ENCODE data around the gene HTRA3. TPM values are rescaled to one million over a fixed set of nuclear protein-coding genes. Genes with fewer than 3 reads are reported as not detected.

HTRA3 gene
- total and polyA plus RNA-seq, 7 experiments from 2014 or later, result not detected

GRCh38 chr4:8287343-8288280, 18.1 kb downstream of the HTRA3 start:
- Mint-ChIP-seq H3K9me3 (no peaks in the 10 kb centered on the region), H3K4me3 (no peak overlapping the region), H3K36me3 (no peaks in the 10 kb centered on the region), H3K27me3 (no peaks in the 10 kb centered on the region), H3K4me1 (peaks cover 0 to 4% (median 0%) of the 10 kb centered on the region in 7 donors), H3K27ac (no peak overlapping the region)
- Histone ChIP-seq H3K36me3 (ENCODE audit: control insufficient read depth in 2 of 3, insufficient read depth in 3 of 3, low read length in 3 of 3) (no peaks in the 10 kb centered on the region), H3K4me3 (ENCODE audit: low read length) (no peak overlapping the region), H3K9me3 (ENCODE audit: control insufficient read depth in 2 of 3, low read length in 3 of 3) (no peaks in the 10 kb centered on the region), H3K27ac (ENCODE audit: low read depth, low read length) (no peak overlapping the region), H3K27me3 (ENCODE audit: control insufficient read depth in 2 of 2, insufficient read depth in 2 of 2, low read length in 2 of 2) (no peaks in the 10 kb centered on the region), H3K4me1 (ENCODE audit: control insufficient read depth in 2 of 2, insufficient read depth in 2 of 2, low read length in 2 of 2) (no peaks in the 10 kb centered on the region)
- no peak for DNase-seq
- intact Hi-C loops (cut with micrococcal nuclease), result no loop called here
- ChIA-PET POLR2A (no interaction called here), CTCF (no interaction called here)
- no peak for ATAC-seq

GRCh38 chr4:8289151-8289750, 19.7 kb downstream of the HTRA3 start:
- no peaks in the 10 kb centered on the region for H3K9me3 Mint-ChIP-seq
- no peaks in the 10 kb centered on the region for H3K27me3 Mint-ChIP-seq
- no peaks in the 10 kb centered on the region for H3K4me1 Mint-ChIP-seq
- no peak for DNase-seq
- no peak overlapping the region for H3K4me3 Mint-ChIP-seq
- no peak for ATAC-seq
- Histone ChIP-seq H3K36me3 (ENCODE audit: control insufficient read depth in 2 of 3, insufficient read depth in 3 of 3, low read length in 3 of 3) (no peaks in the 10 kb centered on the region), H3K27me3 (ENCODE audit: control insufficient read depth in 2 of 2, insufficient read depth in 2 of 2, low read length in 2 of 2) (no peaks in the 10 kb centered on the region), H3K4me1 (ENCODE audit: control insufficient read depth in 2 of 2, insufficient read depth in 2 of 2, low read length in 2 of 2) (no peaks in the 10 kb centered on the region), H3K9me3 (ENCODE audit: control insufficient read depth in 2 of 3, low read length in 3 of 3) (no peaks in the 10 kb centered on the region), H3K4me3 (ENCODE audit: low read length) (no peak overlapping the region), H3K27ac (ENCODE audit: low read depth, low read length) (no peak overlapping the region)
- ChIA-PET CTCF (no interaction called here), POLR2A (no interaction called here)
- H3K27ac Mint-ChIP-seq, result no peak overlapping the region
- no peaks in the 10 kb centered on the region for H3K36me3 Mint-ChIP-seq
- intact Hi-C loops (cut with micrococcal nuclease), result no loop called here

- DNase-seq (no peak), ATAC-seq (no peak)
- Mint-ChIP-seq H3K36me3 (no peaks in the 10 kb centered on the region), H3K9me3 (peaks cover 0 to 6% (median 0%) of the 10 kb centered on the region in 11 donors), H3K4me3 (no peak overlapping the region), H3K27ac (no peak overlapping the region), H3K27me3 (no peaks in the 10 kb centered on the region), H3K4me1 (peaks cover 0 to 2% (median 0%) of the 10 kb centered on the region in 7 donors)
- intact Hi-C loops (cut with micrococcal nuclease), result no loop called here
- Histone ChIP-seq H3K36me3 (ENCODE audit: control insufficient read depth in 2 of 3, insufficient read depth in 3 of 3, low read length in 3 of 3) (no peaks in the 10 kb centered on the region), H3K9me3 (ENCODE audit: control insufficient read depth in 2 of 3, low read length in 3 of 3) (no peaks in the 10 kb centered on the region), H3K4me1 (ENCODE audit: control insufficient read depth in 2 of 2, insufficient read depth in 2 of 2, low read length in 2 of 2) (no peaks in the 10 kb centered on the region), H3K27me3 (ENCODE audit: control insufficient read depth in 2 of 2, insufficient read depth in 2 of 2, low read length in 2 of 2) (no peaks in the 10 kb centered on the region), H3K27ac (ENCODE audit: low read depth, low read length) (no peak overlapping the region), H3K4me3 (ENCODE audit: low read length) (no peak overlapping the region)
- POLR2A ChIA-PET, result no interaction called here
- CTCF ChIA-PET, result no interaction called here
Observed at GRCh38 chr4:8289956-8290700, 20.6 kb downstream of the HTRA3 start.

GRCh38 chr4:8290701-8290970, 21.1 kb downstream of the HTRA3 start:
- DNase-seq, result no peak
- no peaks in the 10 kb centered on the region for H3K36me3 ChIP-seq (ENCODE audit: control insufficient read depth in 2 of 3, insufficient read depth in 3 of 3, low read length in 3 of 3)
- ChIA-PET CTCF (no interaction called here), POLR2A (no interaction called here)
- Mint-ChIP-seq H3K27ac (no peak overlapping the region), H3K4me1 (peaks cover 0 to 2% (median 0%) of the 10 kb centered on the region in 7 donors), H3K9me3 (peaks cover 0 to 6% (median 0%) of the 10 kb centered on the region in 11 donors), H3K4me3 (no peak overlapping the region), H3K36me3 (no peaks in the 10 kb centered on the region), H3K27me3 (no peaks in the 10 kb centered on the region)
- H3K27ac ChIP-seq (ENCODE audit: low read depth, low read length), result no peak overlapping the region
- H3K27me3 ChIP-seq (ENCODE audit: control insufficient read depth in 2 of 2, insufficient read depth in 2 of 2, low read length in 2 of 2), result no peaks in the 10 kb centered on the region
- no peak for ATAC-seq
- H3K4me3 ChIP-seq (ENCODE audit: low read length), result no peak overlapping the region
- intact Hi-C loops (cut with micrococcal nuclease), result no loop called here
- no peaks in the 10 kb centered on the region for H3K4me1 ChIP-seq (ENCODE audit: control insufficient read depth in 2 of 2, insufficient read depth in 2 of 2, low read length in 2 of 2)
- H3K9me3 ChIP-seq (ENCODE audit: control insufficient read depth in 2 of 3, low read length in 3 of 3), result no peaks in the 10 kb centered on the region

GRCh38 chr4:8291036-8291682, 21.6 kb downstream of the HTRA3 start:
- no peak for ATAC-seq
- ChIA-PET CTCF (no interaction called here), POLR2A (no interaction called here)
- H3K36me3 ChIP-seq (ENCODE audit: control insufficient read depth in 2 of 3, insufficient read depth in 3 of 3, low read length in 3 of 3), result no peaks in the 10 kb centered on the region
- Mint-ChIP-seq H3K36me3 (no peaks in the 10 kb centered on the region), H3K9me3 (peaks cover 0 to 6% (median 0%) of the 10 kb centered on the region in 11 donors), H3K4me1 (peaks cover 0 to 2% (median 0%) of the 10 kb centered on the region in 7 donors), H3K27ac (no peak overlapping the region), H3K27me3 (no peaks in the 10 kb centered on the region), H3K4me3 (no peak overlapping the region)
- H3K9me3 ChIP-seq (ENCODE audit: control insufficient read depth in 2 of 3, low read length in 3 of 3), result no peaks in the 10 kb centered on the region
- intact Hi-C loops (cut with micrococcal nuclease), result no loop called here
- DNase-seq, result no peak
- no peaks in the 10 kb centered on the region for H3K27me3 ChIP-seq (ENCODE audit: control insufficient read depth in 2 of 2, insufficient read depth in 2 of 2, low read length in 2 of 2)
- no peaks in the 10 kb centered on the region for H3K4me1 ChIP-seq (ENCODE audit: control insufficient read depth in 2 of 2, insufficient read depth in 2 of 2, low read length in 2 of 2)
- no peak overlapping the region for H3K27ac ChIP-seq (ENCODE audit: low read depth, low read length)
- no peak overlapping the region for H3K4me3 ChIP-seq (ENCODE audit: low read length)

GRCh38 chr4:8291701-8292477, 22.3 kb downstream of the HTRA3 start:
- H3K4me1 Mint-ChIP-seq, result peaks cover 0 to 2% (median 0%) of the 10 kb centered on the region in 7 donors
- Histone ChIP-seq H3K36me3 (ENCODE audit: control insufficient read depth in 2 of 3, insufficient read depth in 3 of 3, low read length in 3 of 3) (no peaks in the 10 kb centered on the region), H3K4me3 (ENCODE audit: low read length) (no peak overlapping the region), H3K27me3 (ENCODE audit: control insufficient read depth in 2 of 2, insufficient read depth in 2 of 2, low read length in 2 of 2) (no peaks in the 10 kb centered on the region), H3K27ac (ENCODE audit: low read depth, low read length) (no peak overlapping the region), H3K4me1 (ENCODE audit: control insufficient read depth in 2 of 2, insufficient read depth in 2 of 2, low read length in 2 of 2) (no peaks in the 10 kb centered on the region), H3K9me3 (ENCODE audit: control insufficient read depth in 2 of 3, low read length in 3 of 3) (no peaks in the 10 kb centered on the region)
- H3K27ac Mint-ChIP-seq, result no peak overlapping the region
- DNase-seq (no peak), ATAC-seq (no peak)
- no peaks in the 10 kb centered on the region for H3K27me3 Mint-ChIP-seq
- H3K9me3 Mint-ChIP-seq, result peaks cover 0 to 6% (median 0%) of the 10 kb centered on the region in 11 donors
- ChIA-PET CTCF (interaction anchor here (1.1 kb wide), 1 partner anchor 115 kb away, joined by 3 read pairs; no protein-coding TSS in a partner anchor), POLR2A (no interaction called here)
- no peak overlapping the region for H3K4me3 Mint-ChIP-seq
- intact Hi-C loops (cut with micrococcal nuclease), result no loop called here
- H3K36me3 Mint-ChIP-seq, result no peaks in the 10 kb centered on the region
